ENCODE data around the gene RANBP1.

DNA sequence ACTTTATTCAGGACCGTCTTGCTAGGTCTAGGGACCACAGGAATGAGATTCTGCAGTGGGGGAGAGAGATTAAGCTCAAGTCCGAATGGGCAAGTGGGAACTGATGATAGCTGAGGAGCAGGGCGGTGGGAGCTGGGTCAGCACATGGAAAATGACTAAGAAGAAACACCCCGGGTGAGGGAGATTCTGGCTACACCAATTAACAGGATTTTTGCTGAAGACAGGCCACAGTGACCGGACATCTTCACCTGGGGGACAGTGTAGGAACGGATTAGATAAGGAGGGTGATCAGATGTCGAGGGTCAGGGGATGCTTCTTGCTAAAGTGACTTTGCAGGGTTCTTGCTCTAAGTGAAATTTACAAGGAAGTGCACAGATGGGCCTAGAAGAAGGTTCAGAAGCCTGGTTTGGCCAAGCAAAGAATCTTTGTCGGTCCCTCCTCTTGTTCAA is 44.4 kb upstream of the RANBP1 start:
- TF ChIP-seq, protein P1, sequence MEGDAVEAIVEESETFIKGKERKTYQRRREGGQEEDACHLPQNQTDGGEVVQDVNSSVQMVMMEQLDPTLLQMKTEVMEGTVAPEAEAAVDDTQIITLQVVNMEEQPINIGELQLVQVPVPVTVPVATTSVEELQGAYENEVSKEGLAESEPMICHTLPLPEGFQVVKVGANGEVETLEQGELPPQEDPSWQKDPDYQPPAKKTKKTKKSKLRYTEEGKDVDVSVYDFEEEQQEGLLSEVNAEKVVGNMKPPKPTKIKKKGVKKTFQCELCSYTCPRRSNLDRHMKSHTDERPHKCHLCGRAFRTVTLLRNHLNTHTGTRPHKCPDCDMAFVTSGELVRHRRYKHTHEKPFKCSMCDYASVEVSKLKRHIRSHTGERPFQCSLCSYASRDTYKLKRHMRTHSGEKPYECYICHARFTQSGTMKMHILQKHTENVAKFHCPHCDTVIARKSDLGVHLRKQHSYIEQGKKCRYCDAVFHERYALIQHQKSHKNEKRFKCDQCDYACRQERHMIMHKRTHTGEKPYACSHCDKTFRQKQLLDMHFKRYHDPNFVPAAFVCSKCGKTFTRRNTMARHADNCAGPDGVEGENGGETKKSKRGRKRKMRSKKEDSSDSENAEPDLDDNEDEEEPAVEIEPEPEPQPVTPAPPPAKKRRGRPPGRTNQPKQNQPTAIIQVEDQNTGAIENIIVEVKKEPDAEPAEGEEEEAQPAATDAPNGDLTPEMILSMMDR (conservative IDR thresholded peaks at IDR 0.05; ENCODE audit: low read depth, low read length), result no peak
- TF ChIP-seq EZH2 (IDR thresholded peaks at IDR 0.05; ENCODE audit: borderline replicate concordance, low read depth, low read length, poor library complexity, severe bottlenecking), result no peak

Measured in A673 (cell line).